Measurements from ENCODE around the gene RNASE11.
"Not testable (repeated sequence)": the region's sequence is repeated elsewhere in the genome, so short reads cannot be mapped to it uniquely, and the experiment has no call there.

The RNASE11 gene

DNA sequence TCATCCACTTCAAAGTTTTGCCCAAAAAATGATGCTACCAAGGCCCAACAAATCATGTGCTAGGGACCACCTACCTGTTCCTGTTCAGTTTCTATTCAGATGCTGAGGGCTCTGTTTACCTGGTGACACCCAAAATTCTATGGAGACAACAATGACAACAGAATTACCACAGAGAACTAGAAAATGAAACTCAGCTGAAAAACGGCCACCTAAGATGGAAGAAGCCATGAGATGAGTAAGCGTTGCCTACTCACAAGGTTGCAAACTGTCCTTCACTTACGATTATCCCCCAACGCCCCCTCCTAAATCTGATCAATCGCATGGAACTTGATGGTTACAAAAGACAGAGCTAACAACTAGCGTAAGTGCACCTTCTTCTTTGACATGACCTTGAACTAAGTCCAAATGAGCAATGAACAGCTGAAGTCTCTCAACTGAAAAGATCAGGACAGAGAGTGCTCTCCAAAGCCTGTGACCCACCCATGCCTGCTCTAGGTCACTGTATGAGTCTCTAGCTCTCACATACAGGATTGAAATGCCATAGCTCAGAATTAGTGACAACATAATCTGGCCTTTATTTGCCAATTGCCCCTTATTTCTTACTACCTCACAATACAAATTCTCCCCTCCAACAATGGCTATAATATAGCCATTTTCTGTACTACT lies at the start of gene RNASE11:
RNASE11 (minus strand) TSS at position 513 of the 666 bp plus-strand sequence.
- DNase-seq (ENCODE audit: low read depth): no peak

DNA sequence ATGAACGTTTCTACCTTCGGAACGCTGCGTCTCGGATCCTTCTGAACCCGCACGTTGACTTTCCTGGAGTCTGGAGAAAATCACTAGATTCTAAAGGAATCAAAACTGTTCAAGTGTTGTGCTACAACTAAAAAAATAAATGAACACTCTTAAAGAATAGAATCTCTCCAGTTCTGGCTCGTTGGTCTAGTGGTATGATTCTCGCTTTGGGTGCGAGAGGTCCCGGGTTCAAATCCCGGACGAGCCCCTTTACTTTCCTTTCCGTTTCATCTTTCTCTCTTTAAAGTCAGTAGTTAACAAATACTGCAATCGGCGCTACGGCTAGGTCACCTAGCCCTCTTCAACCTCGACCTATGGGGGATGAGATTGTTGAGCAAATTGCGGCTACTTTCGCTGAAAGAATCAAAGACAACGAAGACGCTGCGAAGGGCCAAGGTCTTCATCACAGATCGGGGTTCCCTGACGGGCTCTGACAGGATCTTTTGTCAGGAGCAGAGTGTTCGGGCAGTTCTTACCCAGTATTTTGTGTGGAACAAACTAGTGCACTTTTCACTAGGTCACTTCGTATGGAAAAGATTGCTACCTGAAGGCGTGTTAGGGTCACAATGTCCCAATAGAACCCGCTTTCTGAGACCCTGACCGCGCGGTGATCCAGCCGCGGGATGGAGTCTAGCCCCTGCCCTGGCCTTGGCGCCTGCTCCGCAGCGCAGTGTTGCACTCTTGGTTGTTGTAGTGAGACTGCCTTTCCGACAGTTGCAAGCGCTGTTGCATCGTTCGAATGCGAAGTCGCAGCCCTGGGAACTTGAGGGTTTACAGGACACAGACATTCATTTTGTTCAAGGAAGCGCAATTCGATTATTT lies 45.3 kb upstream of the RNASE11 start:
- DNase-seq (ENCODE audit: low read depth): peak; percentile 58

DNA sequence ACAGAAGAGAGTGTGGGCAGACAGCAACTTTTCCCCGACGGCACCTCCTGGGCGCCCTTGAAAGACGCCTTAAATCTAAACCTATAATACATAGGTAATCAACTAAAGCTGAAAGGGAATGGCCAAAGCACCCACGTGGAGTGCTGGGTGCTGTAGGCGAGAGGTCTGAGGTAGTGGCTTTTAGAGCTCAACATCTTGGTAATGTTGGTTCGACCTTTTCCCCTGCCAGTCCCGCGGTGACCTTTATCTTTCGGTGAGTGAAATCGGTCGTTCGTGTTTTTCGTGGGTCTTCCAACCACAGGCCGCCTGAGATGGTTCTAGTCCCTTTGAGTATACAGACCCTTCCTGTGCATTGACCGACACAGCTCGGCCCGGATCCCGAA lies 44.6 kb upstream of the RNASE11 start:
- no peak for DNase-seq (ENCODE audit: low read depth)

DNA sequence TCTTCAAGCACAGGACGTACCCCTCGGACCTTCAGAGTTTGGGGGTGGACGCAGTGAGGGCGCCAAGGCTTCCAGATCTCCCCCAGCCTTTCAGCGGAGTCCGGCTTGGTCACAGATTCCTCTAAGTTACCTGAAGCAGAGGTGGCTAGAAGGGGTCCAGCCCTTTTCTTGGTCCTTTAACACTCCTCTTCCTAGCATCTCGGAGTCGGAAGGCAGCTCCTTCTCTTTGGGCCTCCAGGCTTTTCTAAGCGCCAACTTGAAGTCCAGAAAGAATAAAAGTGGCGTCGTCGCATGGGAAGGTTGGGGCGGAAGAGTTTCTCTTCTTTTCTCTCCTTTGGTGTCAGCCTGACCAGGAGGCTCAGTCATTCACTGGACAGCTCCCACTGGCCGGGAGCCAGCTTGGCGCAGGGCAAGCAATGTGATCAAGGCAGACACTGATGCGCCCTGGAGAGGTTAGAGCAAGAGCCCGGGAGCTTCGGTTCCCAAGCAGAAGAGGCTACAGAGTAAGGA lies 44.1 kb upstream of the RNASE11 start:
- no peak for DNase-seq (ENCODE audit: low read depth)

DNA sequence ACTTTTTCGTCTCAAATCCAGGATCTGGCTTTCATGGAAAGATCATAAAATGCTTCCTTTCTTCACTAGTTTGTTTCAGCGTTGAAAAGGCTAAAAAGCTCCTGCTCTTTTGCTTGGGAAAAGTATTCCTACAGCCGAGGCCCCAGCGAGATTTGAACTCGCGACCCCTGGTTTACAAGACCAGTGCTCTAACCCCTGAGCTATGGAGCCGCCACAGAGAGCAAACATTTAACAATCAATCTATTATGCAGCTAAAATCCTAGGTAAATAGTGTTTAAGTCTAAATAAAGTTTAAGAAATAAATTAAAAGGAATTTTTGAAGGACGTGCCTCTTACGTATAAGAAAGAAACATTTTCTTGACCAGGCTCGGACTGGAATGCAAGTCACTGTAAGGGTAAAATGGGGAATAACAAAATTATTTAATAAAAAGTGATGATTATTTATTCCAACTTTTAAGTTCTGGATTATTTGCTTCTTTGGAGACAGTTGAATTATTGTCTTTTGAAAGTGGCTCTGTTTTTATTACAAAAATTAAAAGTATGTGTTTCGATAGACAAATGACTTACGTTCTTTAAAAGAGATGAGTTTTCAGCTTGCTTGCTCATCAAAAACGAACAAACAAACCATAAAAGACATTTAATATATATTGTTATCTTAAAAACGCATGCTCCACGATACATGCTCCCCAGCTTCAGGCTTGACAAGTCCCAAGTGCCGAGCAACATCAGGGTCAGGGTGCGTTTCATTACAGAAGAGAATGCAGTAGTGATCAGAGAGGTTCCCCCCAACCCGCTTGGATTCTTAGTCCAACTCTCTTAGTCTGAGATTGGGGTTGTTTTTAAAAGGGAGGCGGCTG lies 43.5 kb upstream of the RNASE11 start:
- peak; percentile 46 for DNase-seq (ENCODE audit: low read depth)

DNA sequence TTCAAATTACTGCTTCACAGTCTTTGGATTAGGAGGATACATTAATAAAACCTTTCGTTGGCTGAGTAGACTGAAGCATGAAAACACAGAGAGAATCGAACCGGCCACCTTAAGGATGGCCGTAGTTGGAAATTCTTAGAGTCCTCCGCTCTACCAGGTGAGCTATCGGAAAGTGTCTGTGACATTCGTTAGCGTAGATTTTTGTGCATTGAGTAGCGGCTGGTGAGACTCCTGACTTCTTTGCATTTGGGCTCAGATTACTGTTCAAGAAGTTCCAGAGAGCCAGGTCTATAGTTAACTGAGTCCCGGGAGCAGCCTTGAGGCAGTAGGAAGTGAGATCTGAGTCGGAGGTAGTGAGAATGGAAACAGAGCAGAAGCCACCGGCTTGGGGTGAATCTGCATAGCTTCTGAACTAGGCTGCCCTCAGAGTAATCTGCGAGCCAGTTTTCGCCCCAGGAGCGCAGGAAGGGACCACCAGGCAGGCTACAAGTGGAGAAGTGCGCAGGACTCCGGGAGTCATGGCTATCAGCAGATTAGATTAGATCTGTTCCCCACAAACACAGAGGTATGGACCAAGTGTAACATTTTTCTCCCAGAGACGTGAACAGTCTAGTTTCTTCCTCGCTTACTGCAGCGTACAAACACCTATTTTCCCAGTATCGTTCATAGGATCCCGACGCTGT lies 42.7 kb upstream of the RNASE11 start:
- DNase-seq (ENCODE audit: low read depth): no peak

DNA sequence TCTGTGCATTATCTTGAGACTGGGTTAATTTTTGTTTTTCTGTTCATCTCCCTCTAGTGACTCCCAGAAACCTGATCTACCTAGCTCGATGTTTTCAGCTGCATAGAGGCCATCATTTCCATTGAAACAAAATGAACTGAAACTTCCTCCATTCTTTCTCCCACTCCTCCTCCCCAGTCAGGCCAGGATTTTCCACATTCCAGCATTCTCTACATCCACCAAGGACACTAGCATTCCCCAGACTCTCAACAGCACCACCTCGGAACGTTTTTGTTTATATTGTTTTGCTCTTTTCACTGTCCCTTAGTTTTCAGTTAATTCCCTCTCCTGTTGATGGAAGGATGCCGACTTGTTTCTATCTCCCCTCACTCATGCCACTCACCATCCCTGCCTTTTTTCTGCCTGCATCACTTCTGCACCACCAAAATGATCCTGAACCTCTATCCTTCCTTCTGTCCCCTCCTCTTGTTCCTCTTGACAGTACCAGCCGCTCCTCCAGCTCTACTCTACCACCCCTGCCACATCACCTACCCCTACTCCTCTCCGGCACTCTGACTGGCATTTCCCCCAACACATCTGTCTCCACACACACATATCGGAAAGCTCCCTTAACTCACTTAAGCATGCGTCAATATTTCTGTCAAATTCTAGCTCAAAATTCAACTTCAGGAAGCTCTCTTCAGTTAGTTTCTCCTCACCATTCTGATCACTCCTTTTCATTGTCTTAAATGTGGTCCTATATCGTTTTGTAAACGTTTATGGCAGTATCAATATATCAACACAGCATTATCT lies 40.5 kb upstream of the RNASE11 start:
- no peak for DNase-seq (ENCODE audit: low read depth)

DNA sequence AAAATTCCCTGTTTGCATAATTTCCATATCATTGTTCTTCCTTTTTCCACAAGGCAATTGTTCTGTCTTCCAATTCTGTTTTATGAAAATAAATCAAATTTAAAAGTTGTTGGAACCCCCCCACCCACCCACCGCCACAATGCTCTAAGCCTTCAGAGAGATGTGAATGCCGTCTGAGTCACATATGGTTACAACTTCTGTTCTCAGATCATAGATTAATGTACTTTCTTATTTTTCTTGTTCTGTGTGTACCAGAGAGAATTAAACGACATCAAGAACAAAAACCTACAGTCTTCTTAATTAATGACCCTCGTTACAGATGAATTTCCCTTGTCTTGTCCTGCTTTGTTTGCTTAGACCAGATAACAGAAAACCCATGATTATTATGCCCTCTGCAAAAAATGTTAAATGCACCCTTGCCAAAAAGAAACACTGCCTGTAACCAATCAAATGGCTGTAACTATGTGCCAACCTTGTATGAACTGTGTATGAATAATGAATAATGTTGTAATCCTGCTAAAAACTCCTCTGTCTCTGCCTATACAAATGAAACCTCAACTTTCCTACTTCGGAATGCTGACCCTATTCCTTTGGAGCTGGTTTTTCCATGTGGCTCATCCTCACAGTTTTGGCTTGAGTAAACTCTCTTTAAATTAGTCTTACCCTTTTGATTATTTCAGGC lies 39.7 kb upstream of the RNASE11 start:
- no peak for DNase-seq (ENCODE audit: low read depth)

DNA sequence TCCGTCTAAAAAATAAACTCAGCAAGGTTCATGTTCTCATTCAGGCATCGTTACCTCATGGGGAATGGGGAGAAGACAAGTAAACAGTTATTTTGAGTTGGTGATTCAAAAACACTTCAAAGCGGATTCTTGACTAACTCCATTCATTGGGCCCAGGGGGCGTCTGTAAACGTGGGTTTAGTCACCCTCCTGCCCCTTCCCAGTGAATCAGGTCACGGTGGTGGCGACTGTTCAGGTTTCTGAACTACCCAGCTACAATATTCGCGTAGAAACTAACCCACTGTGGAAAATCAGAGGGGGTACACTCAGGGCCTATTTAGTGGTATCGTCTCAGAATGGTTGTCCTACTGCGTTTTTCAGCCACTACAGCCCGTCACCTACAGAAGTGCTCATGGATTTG lies 38.5 kb upstream of the RNASE11 start:
- no peak for DNase-seq (ENCODE audit: low read depth)

DNA sequence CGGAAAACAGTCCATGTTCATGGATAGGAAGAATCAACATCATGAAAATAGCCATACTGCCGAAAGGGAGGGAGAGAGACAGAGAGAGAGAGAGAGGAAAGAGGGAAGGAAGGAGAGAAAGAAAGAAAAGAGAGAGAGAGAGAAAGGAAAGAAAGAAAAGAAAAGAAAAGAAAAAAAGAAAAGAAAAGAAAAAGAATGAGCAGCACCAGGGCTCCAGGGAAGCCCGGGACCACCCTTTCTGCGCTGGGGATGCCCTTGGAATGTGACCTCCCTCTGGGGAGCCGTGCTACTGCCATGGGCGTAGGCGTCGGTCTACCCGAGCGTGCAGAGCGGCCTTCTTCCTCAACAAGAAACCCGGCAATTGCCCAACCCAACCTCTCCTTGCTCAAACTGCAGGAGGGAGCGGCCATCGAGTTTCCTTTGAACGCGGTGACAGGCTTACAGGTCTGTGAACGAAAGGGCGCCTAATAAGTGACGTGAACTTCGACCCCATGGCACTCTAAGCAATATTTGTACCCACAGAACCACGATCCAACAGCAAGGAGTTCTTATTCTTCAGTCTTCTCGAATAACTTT lies 36.8 kb upstream of the RNASE11 start:
- no peak for DNase-seq (ENCODE audit: low read depth)

DNA sequence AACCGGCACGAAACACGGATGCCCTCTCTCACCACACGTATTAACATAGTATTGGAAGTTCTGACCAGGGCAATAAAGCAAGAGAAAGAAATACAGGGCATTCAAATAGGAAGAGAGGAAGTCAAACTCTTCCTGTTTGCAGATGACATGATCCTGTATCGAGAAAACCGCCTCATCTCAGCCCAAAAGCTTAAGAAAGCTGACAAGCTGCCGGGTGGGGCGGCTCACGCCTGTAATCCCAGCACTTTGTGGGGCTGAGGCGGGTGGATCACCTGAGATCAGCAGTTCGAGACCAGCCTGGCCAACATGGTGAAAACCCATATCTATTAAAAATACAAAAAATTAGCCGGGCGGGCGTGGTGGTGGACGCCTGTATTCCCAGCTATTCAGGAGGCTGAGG lies 36.0 kb upstream of the RNASE11 start:
- no peak for DNase-seq (ENCODE audit: low read depth)

DNA sequence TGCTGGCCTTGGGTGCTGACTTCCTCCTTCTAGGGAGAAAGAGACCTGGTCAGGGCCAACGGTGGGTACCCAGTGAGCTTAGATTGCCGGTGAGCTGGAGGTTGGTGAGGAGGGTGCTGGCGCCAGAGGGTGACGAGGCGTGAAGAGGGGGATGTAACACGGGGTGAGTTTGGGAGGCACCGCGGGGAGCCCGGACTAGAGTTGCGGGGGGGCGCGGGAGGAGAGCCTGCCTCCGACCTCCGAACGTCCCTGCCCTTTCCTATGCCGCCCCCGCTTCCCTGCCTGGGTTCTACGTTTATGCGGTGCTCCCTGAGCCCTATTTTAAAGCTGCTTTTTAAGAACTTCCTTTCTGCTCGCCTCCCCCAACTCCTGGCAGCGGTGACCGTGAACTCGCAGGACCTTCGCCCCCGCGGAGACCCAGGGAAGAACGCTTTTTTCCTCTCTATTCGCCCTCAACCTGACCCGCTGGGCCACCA lies 35.1 kb upstream of the RNASE11 start:
- no peak for DNase-seq (ENCODE audit: low read depth)

DNA sequence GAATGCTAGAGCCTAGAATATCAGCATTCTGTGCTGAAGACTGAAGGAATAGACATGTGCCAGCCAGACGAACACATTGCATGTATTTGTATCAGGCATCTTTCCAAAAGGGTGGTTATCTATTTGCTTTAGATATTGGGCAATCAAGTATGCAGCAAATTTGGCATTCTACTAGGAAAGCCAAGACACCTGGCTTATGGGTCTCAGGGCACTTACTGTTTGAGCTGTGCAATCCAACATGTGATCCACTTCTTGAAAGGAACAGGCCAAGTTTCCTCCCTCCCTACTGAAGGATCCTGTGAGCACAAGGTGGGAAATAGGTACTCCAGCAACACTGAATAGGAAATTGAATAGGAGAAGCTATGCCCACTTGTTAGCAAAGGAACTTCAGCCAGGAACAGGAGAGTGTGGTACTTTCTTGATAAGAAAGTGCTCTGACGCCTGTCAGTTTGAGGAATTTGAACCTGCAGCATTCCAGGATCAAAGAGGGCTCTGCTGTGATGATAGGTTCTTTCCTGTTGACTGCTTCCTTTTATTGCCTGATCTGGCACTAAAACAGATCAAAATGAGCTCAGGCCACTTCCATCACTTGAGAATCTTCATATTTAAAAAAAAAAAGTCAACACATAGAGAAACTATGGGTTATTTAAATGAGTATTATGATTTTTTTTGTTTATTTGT lies 33.1 kb upstream of the RNASE11 start:
- DNase-seq (ENCODE audit: low read depth): no peak

DNA sequence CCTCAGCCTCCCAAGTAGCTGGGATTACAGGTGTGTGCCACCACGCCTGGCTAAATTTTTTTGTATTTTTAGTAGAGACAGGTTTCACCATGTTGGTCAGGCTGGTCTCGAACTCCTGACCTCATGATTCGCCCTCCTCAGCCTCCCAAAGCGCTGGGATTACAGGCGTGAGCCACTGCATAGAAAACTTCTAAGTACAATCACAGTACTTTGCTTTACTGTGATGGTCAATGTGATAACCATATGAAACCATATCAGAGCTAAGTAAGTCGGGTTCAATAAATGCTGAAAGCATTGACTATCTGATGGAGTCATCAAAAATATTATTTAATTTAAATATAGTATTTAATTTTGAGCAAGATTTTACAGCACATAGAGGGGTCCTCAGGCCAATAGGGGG lies 31.9 kb upstream of the RNASE11 start:
- DNase-seq (ENCODE audit: low read depth): not testable (repeated sequence)

DNA sequence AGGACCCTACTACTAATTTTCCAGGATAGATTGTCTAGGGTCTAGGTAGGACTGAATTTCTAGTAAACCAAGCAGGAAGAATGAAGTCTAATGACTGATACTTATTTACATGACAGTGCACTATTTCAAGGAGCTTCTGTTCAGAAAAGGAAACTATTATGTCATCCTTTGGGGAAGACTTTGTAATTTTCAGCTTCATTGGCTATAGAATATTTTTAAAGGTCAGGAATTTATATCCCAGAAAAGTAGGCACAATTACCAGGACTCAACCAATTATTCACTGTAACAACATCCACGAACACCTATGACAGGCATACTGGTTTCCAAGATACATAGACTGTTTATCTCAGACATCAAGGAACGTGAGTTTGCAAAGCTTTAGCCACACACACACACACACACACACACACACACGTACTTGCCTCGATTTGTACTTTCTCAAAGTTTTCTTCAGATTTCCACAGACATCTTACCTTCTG lies 30.5 kb upstream of the RNASE11 start:
- no peak for DNase-seq (ENCODE audit: low read depth)

DNA sequence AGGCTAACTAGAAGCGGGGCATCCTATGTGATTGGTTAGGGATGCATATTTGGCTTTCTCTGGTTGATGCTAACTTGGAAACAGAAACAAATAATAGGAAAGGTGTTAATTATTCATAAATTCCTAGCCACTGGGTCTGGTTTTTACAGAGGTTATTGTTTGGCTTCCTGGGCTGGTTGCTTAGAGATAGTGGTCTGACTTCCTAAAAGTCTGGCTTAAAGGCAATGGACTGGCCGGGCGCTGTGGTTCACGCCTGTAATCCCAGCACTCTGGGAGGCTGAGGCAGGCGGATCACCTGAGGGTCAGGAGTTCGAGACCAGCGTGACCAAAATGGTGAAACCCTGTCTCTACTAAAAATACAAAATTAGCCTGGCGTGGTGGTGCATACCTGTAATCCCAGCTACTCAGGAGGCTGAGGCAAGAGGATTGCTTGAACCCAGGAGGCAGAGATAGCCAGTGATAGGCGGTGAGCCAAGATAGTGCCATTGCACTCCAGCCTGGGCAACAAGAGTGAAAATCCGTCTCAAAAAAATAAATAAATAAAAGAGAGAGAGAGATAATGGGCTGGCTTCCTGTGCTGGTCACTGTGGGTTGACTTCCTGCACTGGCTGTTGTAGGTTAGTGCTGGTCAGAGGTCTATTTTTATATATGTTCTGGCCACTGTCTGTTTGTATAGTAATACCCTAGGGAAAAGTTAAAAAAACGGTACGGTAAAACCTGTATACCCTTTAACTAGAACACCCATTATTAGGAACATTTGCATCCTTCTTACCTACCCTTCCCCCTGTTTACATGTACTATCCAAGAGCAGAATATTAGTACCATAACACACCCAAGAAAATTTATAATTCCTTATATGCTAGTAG lies 29.6 kb upstream of the RNASE11 start:
- DNase-seq (ENCODE audit: low read depth): no peak

DNA sequence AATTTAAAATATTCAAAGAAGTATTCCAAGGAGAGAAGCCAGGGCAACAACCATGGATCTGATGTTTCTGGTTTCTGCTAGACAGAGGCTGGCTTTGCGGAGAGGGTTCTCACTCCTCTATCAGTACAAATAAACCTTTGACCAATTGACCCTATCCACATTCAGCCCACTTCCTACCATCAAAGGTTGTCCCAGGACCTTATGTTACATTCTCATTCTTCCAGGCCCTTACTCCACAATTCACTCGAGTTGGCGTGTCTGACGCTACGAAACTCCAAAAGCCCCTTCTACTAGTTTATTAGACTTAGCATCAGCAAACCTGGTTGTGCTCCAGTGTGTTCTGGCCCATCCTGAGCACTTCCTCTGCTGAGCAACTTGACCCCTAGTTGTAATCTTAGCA lies 28.2 kb upstream of the RNASE11 start:
- DNase-seq (ENCODE audit: low read depth): no peak

All from stimulated activated CD4-positive, alpha-beta T cell treated with anti-CD3 and anti-CD28 coated beads, Interleukin-2, amount 100 ng/mL, for 4 hours (primary cell).